ENCODE measurements around the gene LPP. TPM values are rescaled to one million over a fixed set of nuclear protein-coding genes. Genes with fewer than 3 reads are reported as not detected.

The LPP gene
- total RNA-seq, 3 donors from 2014 or later (not counting 1 experiment from before 2014, with no cell fraction given) = 137 to 163 (median 149) TPM

GRCh38 chr3:188192034-188192433 is 38.1 kb downstream of the LPP start:
- TF ChIP-seq CTCF (IDR thresholded peaks at IDR 0.05) = no peak
- Mint-ChIP-seq H3K9me3 (no peaks in the 10 kb centered on the region), H3K27me3 (ENCODE audit: low read depth in 2 of 2) (no peaks in the 10 kb centered on the region), H3K4me3 (no peak overlapping the region), H3K27ac (peak overlapping the region in 1 of 2 donors; percentile 31), H3K36me3 (peaks cover 6% of the 10 kb centered on the region), H3K4me1 (peaks cover 66 to 76% of the 10 kb centered on the region in 2 donors)
- ATAC-seq (no peak), DNase-seq (no peak)
- intact Hi-C loops (cut with micrococcal nuclease) = no loop called here
- Histone ChIP-seq H3K9me3 (ENCODE audit: control insufficient read depth, insufficient read depth, low read length) (no peaks in the 10 kb centered on the region), H3K27me3 (ENCODE audit: control insufficient read depth, insufficient read depth, low read length) (no peaks in the 10 kb centered on the region), H3K4me1 (ENCODE audit: control insufficient read depth, insufficient read depth, low read length) (peaks cover 14% of the 10 kb centered on the region), H3K27ac (ENCODE audit: low read length) (no peak overlapping the region), H3K36me3 (ENCODE audit: control insufficient read depth, insufficient read depth, low read length) (peaks cover 5% of the 10 kb centered on the region), H3K4me3 (ENCODE audit: low read length) (no peak overlapping the region)
- 100% methylated on average over 1 of the region's 2 CpGs for WGBS (ENCODE audit: insufficient coverage)

GRCh38 chr3:188194332-188194731 is 40.4 kb downstream of the LPP start:
- H3K27ac Mint-ChIP-seq = no peak overlapping the region
- no peaks in the 10 kb centered on the region for H3K9me3 Mint-ChIP-seq
- H3K36me3 Mint-ChIP-seq = peaks cover 6% of the 10 kb centered on the region
- no peak for ATAC-seq
- no peaks in the 10 kb centered on the region for H3K27me3 Mint-ChIP-seq (ENCODE audit: low read depth in 2 of 2)
- intact Hi-C loops (cut with micrococcal nuclease) = no loop called here
- Histone ChIP-seq H3K27me3 (ENCODE audit: control insufficient read depth, insufficient read depth, low read length) (no peaks in the 10 kb centered on the region), H3K36me3 (ENCODE audit: control insufficient read depth, insufficient read depth, low read length) (peaks cover 8% of the 10 kb centered on the region), H3K4me1 (ENCODE audit: control insufficient read depth, insufficient read depth, low read length) (peaks cover 9% of the 10 kb centered on the region), H3K27ac (ENCODE audit: low read length) (no peak overlapping the region), H3K9me3 (ENCODE audit: control insufficient read depth, insufficient read depth, low read length) (no peaks in the 10 kb centered on the region), H3K4me3 (ENCODE audit: low read length) (no peak overlapping the region)
- H3K4me3 Mint-ChIP-seq = no peak overlapping the region
- no peak for TF ChIP-seq CTCF (IDR thresholded peaks at IDR 0.05)
- no peak for DNase-seq
- peaks cover 69 to 80% of the 10 kb centered on the region in 2 donors for H3K4me1 Mint-ChIP-seq
- 94% methylated on average over 2 of the region's 2 CpGs for WGBS (ENCODE audit: insufficient coverage)

GRCh38 chr3:188196232-188196990 is 42.5 kb downstream of the LPP start:
- Mint-ChIP-seq H3K4me3 (no peak overlapping the region), H3K27ac (no peak overlapping the region), H3K36me3 (peaks cover 1% of the 10 kb centered on the region), H3K27me3 (ENCODE audit: low read depth in 2 of 2) (no peaks in the 10 kb centered on the region), H3K4me1 (peaks cover 58 to 64% of the 10 kb centered on the region in 2 donors), H3K9me3 (no peaks in the 10 kb centered on the region)
- 91% methylated on average over 6 of the region's 6 CpGs for WGBS (ENCODE audit: insufficient coverage)
- no peaks in the 10 kb centered on the region for H3K27me3 ChIP-seq (ENCODE audit: control insufficient read depth, insufficient read depth, low read length)
- no peak for DNase-seq
- intact Hi-C loops (cut with micrococcal nuclease) = no loop called here
- H3K27ac ChIP-seq (ENCODE audit: low read length) = no peak overlapping the region
- H3K9me3 ChIP-seq (ENCODE audit: control insufficient read depth, insufficient read depth, low read length) = no peaks in the 10 kb centered on the region
- ATAC-seq = no peak
- no peaks in the 10 kb centered on the region for H3K4me1 ChIP-seq (ENCODE audit: control insufficient read depth, insufficient read depth, low read length)
- no peak for TF ChIP-seq CTCF (IDR thresholded peaks at IDR 0.05)
- H3K36me3 ChIP-seq (ENCODE audit: control insufficient read depth, insufficient read depth, low read length) = peaks cover 6% of the 10 kb centered on the region
- no peak overlapping the region for H3K4me3 ChIP-seq (ENCODE audit: low read length)
